GM12872 (cell line): ENCODE data around the gene FFAR2.

ENCODE experiments used
- CTCF ChIP-seq: IDR thresholded peaks from 3 replicates; pipeline ENCODE4 v1.5.1; 2011; ENCODE audit warnings: low read depth, mild to moderate bottlenecking, low read length, moderate library complexity; ENCODE audit not compliant: insufficient read depth

FFAR2 gene

GRCh38 chr19:35445826-35446593, 2.0 kb upstream of the FFAR2 start:
- no peak for TF ChIP-seq CTCF

- TF ChIP-seq CTCF = no peak
Observed at GRCh38 chr19:35449359-35450043, 1.4 kb downstream of the FFAR2 start.

GRCh38 chr19:35451338-35452096, 3.5 kb downstream of the FFAR2 start:
- no peak for TF ChIP-seq CTCF

- no peak for TF ChIP-seq CTCF
Observed at GRCh38 chr19:35454663-35455062, 6.6 kb downstream of the FFAR2 start.

- no peak for TF ChIP-seq CTCF
Observed at GRCh38 chr19:35455616-35456201, 7.7 kb downstream of the FFAR2 start.

GRCh38 chr19:35457173-35457572, 9.1 kb downstream of the FFAR2 start:
- TF ChIP-seq CTCF = no peak

- TF ChIP-seq CTCF = no peak
Observed at GRCh38 chr19:35458192-35458591, 10.1 kb downstream of the FFAR2 start.
